Right ventricle myocardium inferior (tissue), 1 donor: Measurements from ENCODE around the gene DOLK. TPM values are rescaled to one million over a fixed set of nuclear protein-coding genes. Genes with fewer than 3 reads are reported as not detected.
A peak's percentile ranks its signal among the peaks of the same experiment; 100 is the strongest.

Experiments
- ATAC-seq: fragments of 200-7000 bp; cut with Tn5 transposase; one replicate; pipeline ENCODE4 v1.9.1; 2020; ENCODE audit warnings: mild to moderate bottlenecking, moderate library complexity
- DNase-seq: peaks from one replicate; pipeline ENCODE4 v3.0.0; 2021; ENCODE audit errors: missing footprints
- intact Hi-C: fragments of 100-400 bp; cut with DNase I; formaldehyde crosslinking; loops from one replicate; pipeline ENCODE4 v1.11.0; 2022
- total RNA-seq: library from RNA; stranded (reverse); fragmentation: NEBNext Ultra II Directional; extraction: Animal tissue kit (Norgen Biotek cat#: 25700); gene quantifications from one replicate; pipeline ENCODE4 v1.2.1, GENCODE V29; 2021
- donor health status: DM: no; HTN: yes; CAD: no; lungs with severe emphysema.

DOLK gene
- total RNA-seq, 1 donor from 2014 or later = 7.5 TPM

DNA sequence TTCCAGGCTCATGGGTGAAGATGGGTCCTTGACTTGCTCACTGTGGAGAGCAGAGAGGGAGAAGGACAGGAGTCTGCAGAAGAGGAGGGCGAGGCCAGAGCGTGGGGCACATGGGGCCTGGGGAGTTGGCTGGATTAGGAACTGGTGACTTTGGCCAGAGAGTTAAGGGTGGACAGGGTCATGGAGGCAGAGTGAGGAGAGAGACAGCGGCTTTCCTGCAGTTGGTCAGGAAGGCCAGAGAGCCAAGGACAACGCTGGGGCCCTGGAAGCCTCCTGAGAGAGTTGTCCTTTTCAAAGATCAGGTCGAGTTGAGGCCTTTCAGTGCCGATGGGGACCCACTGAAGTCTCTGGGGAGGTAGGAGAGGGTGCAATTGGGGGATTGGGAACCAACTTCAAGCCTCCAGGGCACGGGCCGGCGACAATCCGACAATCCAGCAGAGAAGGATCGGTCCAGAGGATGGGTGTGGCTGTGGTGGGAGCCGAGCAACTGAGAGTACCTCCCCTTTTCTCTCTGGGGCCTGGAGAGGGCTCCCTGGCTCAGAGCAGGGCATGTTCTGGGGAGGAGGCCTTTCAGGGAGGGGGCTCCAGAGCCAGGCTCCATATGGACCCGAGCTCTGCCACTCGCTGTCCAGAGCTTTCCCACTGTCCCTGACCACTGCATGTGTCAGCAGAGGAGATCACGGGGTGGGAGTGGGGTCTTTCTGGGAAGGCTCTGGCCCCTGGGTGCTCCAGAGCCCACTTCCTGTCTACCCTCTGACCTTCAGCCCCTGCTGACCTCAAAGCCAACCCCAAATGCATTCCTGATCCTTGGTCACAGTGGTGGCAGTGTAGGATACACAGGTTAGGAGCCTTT, 34.1 kb downstream of the DOLK start:
- ATAC-seq = no peak
- intact Hi-C loops = no loop called here
- no peak for DNase-seq

DNA sequence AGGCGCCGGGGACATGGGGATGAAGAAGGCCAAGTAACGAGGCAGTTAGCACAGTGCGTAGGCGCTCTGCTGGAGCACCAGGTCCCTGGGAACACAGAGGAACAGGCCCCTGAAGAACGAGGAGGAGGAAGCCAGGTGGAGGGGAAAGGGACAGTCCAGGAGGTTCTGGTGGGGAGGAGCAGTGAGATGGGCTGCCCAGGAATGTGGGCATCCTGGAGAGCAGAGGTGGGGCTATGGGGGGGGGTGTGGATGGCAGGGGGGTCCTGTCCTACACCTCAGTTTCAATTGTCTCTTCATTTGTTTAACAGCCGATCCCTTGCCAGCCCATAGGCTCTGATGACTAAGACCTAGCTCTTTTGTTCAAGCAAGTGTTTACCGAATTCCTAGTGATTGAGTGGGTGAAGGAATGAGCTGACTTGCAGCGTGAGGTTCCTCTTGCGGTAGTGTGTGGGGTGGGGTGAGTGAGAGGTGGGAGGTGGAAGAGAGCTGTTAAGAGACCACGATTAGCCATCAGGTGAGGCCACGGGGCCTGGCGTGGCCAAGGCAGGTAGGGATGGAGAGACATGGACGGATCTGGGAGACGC, 35.0 kb downstream of the DOLK start:
- intact Hi-C loops = no loop called here
- no peak for ATAC-seq
- DNase-seq = no peak

DNA sequence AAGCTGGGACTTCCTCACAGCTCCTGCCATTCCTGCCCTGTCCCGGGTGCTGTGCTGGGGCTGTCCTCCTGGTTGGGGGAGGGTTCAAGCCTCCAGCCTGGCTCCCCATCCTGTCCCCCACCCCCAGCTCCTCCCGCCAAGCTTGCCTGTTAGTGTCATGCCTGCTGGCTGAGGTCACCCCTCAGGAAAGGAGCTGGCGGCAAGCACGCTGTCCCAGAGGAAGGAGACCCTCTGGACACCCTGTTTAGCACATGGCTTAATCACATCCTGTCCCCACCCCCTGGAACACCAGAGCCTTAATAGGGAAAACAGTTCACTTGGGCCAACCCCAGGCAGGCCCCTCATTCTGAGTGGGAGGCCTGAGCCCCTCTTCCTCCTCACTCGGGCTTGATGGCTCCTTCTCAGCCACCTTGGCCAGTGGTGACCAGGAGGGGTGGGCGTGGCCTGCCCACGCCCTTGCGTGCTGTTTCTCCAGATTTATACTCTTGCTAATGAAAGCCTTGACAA, 35.8 kb downstream of the DOLK start:
- peak; percentile 58 for ATAC-seq

DNA sequence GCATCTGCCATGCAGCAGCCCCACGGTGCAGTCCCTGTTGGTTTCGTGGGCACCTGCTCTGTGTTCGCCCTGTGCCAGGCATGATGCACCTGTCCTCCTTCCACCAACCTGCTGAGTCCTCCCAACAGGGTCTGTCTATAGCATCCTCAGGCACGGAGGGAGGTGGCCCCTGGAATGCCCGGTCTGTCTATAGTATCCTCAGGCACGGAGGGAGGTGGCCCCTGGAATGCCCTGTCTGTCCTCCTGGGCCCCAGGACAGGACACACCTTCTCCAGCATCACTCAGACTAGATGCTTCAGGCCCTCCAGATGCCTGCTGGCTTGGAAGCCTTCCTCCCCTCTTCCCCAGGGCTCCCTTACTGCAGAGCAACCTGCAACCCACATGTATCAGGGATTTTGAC, 36.5 kb downstream of the DOLK start:
- intact Hi-C loops = loop anchor here (1.0 kb wide), 1 partner anchor 9 kb away; no protein-coding TSS in a partner anchor
- DNase-seq = no peak
- no peak for ATAC-seq

More for the DNA sequence above, 35.8 kb downstream of the DOLK start:
- peak; percentile 82 for DNase-seq
- intact Hi-C loops = loop anchor here (1.0 kb wide), 1 partner anchor 9 kb away; no protein-coding TSS in a partner anchor

DNA sequence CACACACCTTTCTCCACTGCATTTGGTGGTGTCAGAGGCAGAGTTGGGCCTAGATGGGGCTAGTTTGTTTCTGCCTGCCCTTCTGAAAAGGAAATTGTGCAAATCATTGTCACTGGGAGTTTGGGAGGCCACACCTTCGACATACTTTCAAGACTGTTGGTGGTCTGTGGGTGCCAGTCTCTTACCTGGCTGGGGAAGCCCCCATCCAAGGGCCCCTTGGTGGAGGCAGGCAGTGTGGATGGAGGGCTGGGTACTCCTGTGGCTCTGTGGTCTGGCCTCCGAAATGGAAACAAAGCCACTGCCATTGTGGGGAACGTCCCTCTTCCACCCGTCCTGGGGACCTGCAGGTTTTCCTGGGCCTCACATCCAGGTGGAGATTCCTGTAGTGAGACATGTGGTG, 37.5 kb downstream of the DOLK start:
- intact Hi-C loops = no loop called here
- ATAC-seq = no peak
- no peak for DNase-seq

DNA sequence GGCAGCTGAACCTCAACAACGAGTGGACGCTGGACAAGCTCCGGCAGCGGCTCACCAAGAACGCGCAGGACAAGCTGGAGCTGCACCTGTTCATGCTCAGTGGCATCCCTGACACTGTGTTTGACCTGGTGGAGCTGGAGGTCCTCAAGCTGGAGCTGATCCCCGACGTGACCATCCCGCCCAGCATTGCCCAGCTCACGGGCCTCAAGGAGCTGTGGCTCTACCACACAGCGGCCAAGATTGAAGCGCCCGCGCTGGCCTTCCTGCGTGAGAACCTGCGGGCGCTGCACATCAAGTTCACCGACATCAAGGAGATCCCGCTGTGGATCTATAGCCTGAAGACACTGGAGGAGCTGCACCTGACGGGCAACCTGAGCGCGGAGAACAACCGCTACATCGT, 39.0 kb downstream of the DOLK start:
- ATAC-seq (no peak), DNase-seq (no peak)
- intact Hi-C loops = no loop called here

DNA sequence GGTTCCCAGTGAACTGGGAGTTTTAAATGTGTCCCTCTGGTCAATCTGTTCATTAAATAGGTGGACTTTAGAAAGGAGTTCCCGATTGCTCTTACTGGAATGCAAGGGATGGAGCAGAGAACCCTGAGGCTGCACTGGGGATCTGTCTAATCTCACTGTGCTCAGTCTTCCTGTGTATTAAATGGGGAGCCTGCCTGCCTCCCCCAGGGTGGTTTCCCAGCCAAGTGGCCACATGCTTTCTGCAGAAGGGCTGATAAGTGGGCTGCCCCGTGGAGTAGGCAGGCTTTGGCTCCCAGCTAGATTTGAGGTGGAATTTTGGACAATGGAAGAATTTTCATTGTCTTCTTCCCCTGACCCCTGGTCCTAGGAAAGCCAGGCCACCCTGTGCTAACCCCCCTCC, 40.7 kb downstream of the DOLK start:
- intact Hi-C loops = no loop called here
- ATAC-seq = no peak
- DNase-seq = no peak

DNA sequence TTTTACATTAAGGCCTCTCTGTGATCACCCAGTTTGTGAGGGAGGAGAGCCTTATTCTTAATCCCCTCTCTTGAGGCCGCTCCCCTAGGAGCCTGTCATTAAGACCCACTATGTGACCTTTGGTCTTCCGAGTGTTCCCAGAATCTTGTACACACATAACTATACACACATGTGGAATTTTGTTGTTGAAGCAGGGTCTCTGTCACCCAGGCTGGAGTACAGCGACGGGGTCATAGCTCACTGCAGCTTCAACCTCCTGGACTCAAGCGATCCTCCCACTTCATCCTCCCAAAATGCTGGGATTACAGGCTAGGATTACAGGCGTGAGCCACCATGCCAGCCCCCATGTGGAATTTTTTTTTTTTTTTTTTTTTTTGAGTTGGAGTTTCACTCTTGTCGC, 41.4 kb downstream of the DOLK start:
- intact Hi-C loops = no loop called here
- no peak for DNase-seq
- ATAC-seq = no peak

DNA sequence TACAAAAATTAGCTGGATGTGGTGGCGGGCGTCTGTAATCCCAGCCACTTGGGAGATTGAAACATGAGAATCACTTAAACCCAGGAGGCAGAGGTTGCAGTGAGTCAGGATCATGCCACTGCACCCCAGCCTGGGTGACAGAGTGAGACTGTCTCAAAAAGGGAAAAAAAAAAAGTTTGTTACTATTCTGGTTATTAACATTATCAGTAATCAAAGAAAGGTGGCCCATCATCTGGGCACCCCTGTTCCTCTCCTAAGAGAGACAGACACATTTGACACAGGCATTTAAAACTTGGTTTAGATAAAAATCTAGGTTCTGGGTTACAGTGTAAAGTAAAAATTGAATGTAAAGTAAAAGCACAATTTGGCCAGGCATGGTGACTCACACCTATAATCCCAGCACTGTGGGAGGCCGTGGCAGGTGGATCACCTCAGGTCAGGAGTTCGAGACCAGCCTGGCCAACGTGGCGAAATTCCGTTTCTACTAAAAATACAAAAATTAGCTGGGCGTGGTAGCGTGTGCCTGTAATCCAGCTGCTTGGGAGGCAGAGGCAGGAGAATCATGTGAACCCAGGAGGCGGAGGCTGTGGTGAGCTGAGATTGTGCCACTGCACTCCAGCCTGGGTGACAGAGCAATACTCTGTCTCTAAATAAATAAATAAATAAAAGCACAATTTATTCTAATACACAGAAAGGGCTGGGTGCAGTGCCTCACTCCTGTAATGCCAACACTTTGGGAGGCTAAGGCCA, 43.4 kb downstream of the DOLK start:
- intact Hi-C loops = no loop called here
- no peak for ATAC-seq
- DNase-seq = no peak

DNA sequence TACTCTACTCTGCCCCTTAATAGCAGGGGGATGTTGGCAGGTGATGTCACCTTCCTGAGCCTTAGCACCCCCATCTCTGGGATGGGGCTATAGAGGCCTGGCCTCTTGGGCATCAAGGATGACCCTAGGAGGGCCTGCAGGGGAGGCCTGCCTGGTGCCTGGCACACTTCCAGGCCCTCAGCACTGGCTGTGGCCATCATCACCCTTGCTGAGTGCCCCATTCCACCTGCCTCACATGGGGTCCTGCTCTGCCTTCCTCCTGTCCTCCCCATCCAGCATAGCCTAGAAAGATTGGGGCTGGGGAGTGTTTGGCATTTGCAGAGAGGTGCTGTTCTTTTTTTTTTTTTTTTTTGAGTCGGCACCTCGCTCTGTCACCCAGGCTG, 44.3 kb downstream of the DOLK start:
- ATAC-seq = no peak
- intact Hi-C loops = no loop called here
- DNase-seq = no peak

DNA sequence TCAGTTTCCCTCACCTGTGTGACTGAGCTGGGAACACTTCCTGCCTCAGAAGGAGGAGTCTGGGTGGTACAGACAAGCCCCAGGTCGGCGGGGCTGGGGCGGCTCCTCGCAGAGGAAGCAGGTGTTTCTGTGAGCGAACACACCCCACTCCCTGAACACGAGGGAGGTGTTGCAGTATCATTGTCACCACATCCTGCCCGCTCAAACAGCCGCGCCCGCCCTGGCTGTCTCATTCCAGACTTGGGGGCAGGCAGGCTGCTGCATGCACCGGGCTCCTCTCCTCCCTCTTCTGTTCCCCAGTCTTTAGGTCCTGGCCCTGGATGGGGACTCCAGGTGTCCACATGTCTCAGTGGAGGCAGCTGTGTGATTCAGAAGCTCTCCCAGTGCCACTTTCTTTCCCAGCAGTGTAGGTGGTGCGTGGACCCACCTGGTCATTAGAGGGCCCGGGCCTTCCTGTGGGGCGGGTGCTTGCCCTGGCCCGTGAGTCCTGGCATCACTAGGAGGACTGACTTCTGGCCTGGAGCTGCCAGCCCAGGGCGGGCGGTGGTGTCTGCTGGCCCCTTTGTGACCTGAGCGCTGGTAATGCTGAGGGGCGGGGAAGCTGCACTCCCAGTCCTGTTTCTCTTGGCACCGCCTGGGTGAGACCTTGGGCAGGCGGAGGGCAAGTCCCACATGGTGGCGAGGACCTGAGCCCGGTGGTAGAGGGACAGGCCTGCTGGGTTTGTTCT, 44.9 kb downstream of the DOLK start:
- ATAC-seq = peak; percentile 32
- no peak for DNase-seq
- intact Hi-C loops = loop anchor here (1.0 kb wide), 1 partner anchor 9 kb away; no protein-coding TSS in a partner anchor

DNA sequence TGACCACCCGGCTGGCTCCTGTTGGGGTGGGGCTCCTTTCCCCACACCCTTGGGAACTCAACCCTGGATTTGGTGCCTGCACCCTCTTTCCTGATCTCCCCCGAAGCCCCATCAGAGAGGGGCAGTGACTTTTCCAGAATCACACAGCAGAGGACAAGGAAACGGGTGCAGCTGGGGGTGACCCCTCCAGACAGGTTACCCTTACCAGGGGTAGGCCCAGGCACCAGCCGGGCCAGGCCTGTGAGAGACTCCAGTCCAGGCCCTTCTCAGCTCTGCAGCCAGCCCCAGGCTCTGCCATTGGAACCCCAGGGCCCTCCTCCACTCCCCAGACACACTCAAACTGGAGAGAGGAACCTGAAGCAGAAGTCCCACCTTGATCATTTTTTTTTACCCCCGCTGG, 45.6 kb downstream of the DOLK start:
- ATAC-seq = no peak

DNA sequence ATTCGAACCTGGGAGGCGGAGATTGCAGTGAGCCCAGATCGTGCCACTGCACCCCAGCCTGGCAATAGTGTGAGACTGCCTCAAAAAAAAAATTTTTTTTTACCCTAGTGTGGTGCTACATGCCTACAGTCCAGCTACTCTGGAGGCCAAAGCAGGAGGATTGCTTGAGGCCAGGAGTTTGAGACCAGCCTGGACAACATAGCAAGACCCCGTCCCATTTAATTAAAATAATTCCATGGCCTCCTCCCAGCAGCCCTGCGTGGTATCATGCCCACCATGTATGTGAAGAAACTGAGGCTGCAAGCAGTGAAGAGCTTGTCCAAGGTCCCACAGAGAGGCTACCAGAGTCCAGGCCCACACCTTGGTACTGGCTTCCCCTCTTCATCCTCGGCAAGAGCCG, 46.0 kb downstream of the DOLK start:
- DNase-seq (no peak), ATAC-seq (no peak)
- intact Hi-C loops = no loop called here

More for the DNA sequence above, 45.6 kb downstream of the DOLK start:
- DNase-seq = no peak
- intact Hi-C loops = loop anchor here (1.0 kb wide), 1 partner anchor 9 kb away; no protein-coding TSS in a partner anchor

DNA sequence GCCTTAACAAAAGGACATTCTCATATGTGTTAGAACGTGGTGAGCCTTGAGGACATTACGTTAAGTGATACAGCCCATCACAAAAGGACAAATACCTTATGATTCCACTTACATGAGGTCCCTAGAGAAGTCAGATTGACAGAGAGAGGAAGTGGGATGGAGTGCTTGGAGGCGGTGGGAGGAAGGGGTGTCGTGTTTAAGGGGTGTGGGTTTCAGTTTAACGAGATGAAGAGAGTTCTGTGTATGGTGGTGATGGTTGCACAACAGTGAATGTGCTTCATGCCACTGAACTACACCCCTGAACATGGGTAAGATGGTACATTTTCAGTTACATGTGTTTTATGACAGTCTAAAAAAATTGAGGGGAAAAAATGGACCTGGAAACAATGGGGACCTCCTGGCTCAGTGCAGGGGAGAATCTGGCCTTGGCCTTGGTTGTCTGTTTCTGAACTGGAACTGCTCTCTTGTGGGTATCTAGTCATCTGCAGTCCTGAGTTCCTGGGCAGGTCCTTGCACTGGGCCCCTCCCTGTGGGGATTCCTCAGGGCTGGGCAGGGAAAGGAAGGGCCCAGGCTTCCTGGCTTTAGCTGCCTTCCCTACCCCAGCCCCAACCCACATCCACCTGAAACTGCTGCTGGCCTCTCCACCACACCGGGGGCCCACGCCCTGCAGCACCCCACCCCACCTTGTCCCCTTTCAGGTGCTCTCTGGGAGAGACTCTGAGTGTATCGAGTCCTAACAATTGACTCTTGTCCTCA, 47.7 kb downstream of the DOLK start:
- intact Hi-C loops = no loop called here
- peak; percentile 21 for ATAC-seq
- no peak for DNase-seq

DNA sequence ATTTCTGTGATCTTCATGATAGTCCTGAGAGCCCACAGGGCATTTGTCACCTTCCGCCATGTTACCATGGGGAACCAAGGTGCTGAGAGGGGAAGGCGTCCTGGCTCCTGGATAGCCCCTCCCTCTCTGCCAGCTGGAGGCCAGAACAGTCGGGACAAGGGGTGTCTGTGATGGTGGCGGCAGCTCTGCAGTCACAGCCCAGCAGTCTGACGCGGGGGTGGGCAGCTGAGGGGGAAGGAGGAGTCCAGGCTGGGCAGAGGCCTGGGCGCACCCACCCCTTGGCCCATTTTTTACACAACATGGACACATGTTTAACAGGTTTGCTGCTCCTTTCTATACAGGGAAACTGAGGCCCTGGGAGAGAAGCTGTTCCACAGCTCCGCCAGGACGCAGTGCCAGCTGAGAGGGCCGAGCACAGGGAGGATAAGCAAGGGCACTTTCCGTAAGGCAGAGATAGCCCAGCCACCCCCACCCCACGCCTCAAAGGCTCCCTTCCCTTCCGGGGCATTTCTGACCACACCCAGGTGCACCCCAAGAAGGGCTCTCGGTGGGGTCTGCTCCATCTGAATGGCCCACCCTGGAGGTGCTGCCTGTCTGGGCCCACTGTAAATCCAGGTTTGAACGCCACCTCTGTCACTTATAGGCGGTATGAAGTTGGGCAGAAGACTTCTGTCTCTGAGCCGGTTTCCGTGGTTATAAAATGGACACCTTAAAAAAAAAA, 48.4 kb downstream of the DOLK start:
- intact Hi-C loops = no loop called here
- DNase-seq (no peak), ATAC-seq (no peak)

DNA sequence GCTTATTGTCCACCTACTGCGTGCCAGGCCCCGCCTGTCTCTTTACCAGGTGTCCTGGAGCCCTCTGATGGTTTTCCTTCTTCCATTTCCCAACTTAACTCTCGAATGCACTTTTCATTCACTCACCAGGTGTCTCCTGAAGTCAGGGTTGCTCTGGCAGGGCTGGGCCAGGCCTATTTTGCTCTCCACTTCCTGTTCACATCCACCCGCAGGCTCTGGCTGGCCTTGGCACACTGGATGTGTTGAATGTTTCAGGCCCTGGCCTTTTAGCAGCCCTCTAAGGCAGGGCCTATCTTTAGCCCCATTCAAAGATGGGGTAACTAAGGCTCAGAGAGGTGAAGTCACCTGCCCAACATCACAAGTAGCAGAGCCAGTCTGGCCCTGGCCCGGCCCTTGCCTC, 49.0 kb downstream of the DOLK start:
- ATAC-seq (no peak), DNase-seq (no peak)
- intact Hi-C loops = no loop called here

DNA sequence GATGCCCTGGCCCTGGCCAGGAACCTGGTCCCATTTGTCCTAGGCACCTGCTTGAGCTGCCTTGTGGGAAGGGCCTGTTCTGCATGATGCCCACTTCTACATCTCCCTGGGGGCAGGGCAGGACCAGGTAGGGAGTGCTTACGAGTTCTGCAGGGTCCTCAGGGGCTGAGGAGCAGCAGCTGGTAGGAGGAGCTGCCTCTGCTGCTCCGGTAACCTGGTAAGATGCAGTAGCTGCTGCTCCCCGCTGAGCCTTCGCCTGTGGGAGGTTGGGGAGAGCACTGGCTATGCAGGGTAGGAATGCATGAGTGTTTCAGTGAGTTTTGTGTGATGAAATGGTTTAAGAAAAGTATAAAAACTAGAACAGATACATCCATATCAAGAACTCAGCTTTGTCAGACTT, 51.8 kb downstream of the DOLK start:
- intact Hi-C loops = no loop called here
- ATAC-seq (no peak), DNase-seq (no peak)
